IMR-90 (cell line): Measurements from ENCODE around the gene TTC8.

ENCODE experiments used
- BHLHE40 ChIP-seq: fragments of 150-350 bp; IDR thresholded peaks from 2 replicates; pipeline ENCODE4 v1.6.1; 2016; ENCODE audit warnings: mild to moderate bottlenecking, low read depth, low read length
- CHD1 ChIP-seq: IDR thresholded peaks from 2 replicates; pipeline ENCODE4 v1.6.1; 2012; ENCODE audit warnings: low read depth, low read length, improper control_type of control experiment
- MAFK ChIP-seq: IDR thresholded peaks from 2 replicates; pipeline ENCODE4 v1.6.1; 2012; ENCODE audit warnings: low read depth, low read length, improper control_type of control experiment
- MXI1 ChIP-seq: IDR thresholded peaks from 2 replicates; pipeline ENCODE4 v1.6.1; 2012; ENCODE audit warnings: low read depth, mild to moderate bottlenecking, low read length, moderate library complexity, borderline replicate concordance
- POLR2A ChIP-seq: IDR thresholded peaks from 2 replicates; pipeline ENCODE4 v1.6.1; 2012; ENCODE audit warnings: mild to moderate bottlenecking, low read depth, low read length
- SMC3 ChIP-seq: fragments of 150-350 bp; IDR thresholded peaks from 2 replicates; pipeline ENCODE4 v1.6.1; 2016; ENCODE audit warnings: low read depth, mild to moderate bottlenecking, antibody characterized with exemption, low read length, moderate library complexity
- TF ChIP-seq, protein P1 (sequence below): conservative IDR thresholded peaks from 2 replicates; pipeline ENCODE4 v1.5.1; 2012; ENCODE audit warnings: mild to moderate bottlenecking, low read depth, low read length, improper control_type of control experiment
- TF ChIP-seq, protein P2 (sequence below): fragments of 150-350 bp; IDR thresholded peaks from 2 replicates; pipeline ENCODE4 v1.6.1; 2017; ENCODE audit warnings: mild to moderate bottlenecking, antibody characterized with exemption, low read length, low read depth

DNA sequence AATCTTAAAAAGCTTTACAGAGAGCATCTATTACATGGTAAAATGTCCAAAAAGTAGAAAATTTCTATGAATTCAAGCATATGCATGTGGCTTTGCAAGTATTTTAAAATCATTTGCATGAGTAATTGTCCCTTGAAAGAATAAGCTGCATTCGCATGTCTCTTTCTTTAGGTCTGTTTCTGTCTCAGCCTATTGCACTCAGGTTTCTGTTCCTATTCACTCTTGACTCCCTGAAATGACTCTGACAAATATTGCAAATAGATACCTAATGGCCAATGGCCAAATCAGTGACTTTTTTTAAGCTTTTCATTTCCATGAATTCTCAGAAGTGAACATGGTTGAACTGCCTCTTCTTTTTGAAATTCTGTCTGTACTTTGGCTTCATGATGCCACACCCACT is 6.4 kb upstream of the TTC8 start:
- TF ChIP-seq MXI1 (no peak), SMC3 (no peak), CHD1 (no peak), MAFK (no peak), POLR2A (no peak), BHLHE40 (no peak)
- TF ChIP-seq, protein P1, sequence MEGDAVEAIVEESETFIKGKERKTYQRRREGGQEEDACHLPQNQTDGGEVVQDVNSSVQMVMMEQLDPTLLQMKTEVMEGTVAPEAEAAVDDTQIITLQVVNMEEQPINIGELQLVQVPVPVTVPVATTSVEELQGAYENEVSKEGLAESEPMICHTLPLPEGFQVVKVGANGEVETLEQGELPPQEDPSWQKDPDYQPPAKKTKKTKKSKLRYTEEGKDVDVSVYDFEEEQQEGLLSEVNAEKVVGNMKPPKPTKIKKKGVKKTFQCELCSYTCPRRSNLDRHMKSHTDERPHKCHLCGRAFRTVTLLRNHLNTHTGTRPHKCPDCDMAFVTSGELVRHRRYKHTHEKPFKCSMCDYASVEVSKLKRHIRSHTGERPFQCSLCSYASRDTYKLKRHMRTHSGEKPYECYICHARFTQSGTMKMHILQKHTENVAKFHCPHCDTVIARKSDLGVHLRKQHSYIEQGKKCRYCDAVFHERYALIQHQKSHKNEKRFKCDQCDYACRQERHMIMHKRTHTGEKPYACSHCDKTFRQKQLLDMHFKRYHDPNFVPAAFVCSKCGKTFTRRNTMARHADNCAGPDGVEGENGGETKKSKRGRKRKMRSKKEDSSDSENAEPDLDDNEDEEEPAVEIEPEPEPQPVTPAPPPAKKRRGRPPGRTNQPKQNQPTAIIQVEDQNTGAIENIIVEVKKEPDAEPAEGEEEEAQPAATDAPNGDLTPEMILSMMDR = no peak
- TF ChIP-seq, protein P2, sequence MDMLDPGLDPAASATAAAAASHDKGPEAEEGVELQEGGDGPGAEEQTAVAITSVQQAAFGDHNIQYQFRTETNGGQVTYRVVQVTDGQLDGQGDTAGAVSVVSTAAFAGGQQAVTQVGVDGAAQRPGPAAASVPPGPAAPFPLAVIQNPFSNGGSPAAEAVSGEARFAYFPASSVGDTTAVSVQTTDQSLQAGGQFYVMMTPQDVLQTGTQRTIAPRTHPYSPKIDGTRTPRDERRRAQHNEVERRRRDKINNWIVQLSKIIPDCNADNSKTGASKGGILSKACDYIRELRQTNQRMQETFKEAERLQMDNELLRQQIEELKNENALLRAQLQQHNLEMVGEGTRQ = no peak
